Panc1 (cell line): ENCODE data around the gene NCK2. TPM values are rescaled to one million over a fixed set of nuclear protein-coding genes. Genes with fewer than 3 reads are reported as not detected.

Experiments used
- ATAC-seq: fragments of 200-7000 bp; cut with Tn5 transposase; 2 replicates; pipeline ENCODE4 v1.9.1; 2020; ENCODE audit warnings: mild to moderate bottlenecking, moderate library complexity
- BruUV-seq: library from RNA; stranded (reverse); fragments of 400-500 nt; replicated peaks from 2 replicates; lab custom pipeline; 2021; lab: Mats Ljungman, UMichigan
- CTCF ChIA-PET: fragments of 300-600 bp; sonication (Branson Sonifier 250); formaldehyde crosslinking; loops from one replicate; lab custom pipeline; 2022; ENCODE audit warnings: antibody characterized with exemption; lab: Charles Lee
- POLR2A ChIA-PET: fragments of 300-600 bp; sonication (Branson Sonifier 250); formaldehyde crosslinking; loops from one replicate; lab custom pipeline; 2022; ENCODE audit warnings: antibody characterized with exemption; lab: Charles Lee
- DNase-seq: peaks from one replicate; pipeline ENCODE4 v3.0.0-alpha.2; 2010; ENCODE audit warnings: low read depth, low spot score
- H3K27ac ChIP-seq: 2 replicates; pipeline ENCODE4 v1.5.1; 2011; ENCODE audit warnings: mild to moderate bottlenecking, low read length, inconsistent platforms
- H3K27me3 ChIP-seq: fragments of 200-500 bp; sonication (Bioruptor generic); 2 replicates; pipeline ENCODE4 v1.6.0; 2014; ENCODE audit warnings: low read length, inconsistent platforms; ENCODE audit not compliant: control insufficient read depth, insufficient read depth
- H3K36me3 ChIP-seq: fragments of 200-500 bp; sonication (Bioruptor generic); 2 replicates; pipeline ENCODE4 v1.5.1; 2014; ENCODE audit warnings: inconsistent platforms, mild to moderate bottlenecking, low read length, moderate library complexity; ENCODE audit not compliant: control insufficient read depth, insufficient read depth
- H3K4me1 ChIP-seq: 2 replicates; pipeline ENCODE4 v1.5.1; 2011; ENCODE audit warnings: inconsistent platforms, mild to moderate bottlenecking, low read length, moderate library complexity; ENCODE audit not compliant: control insufficient read depth, insufficient read depth
- H3K4me3 ChIP-seq, 2 experiments: 2 replicates each; pipeline ENCODE4 v1.5.1; 2011 to 2012; ENCODE audit warnings: low read depth in 2 of 2, low read length in 2 of 2, mild to moderate bottlenecking in 2 of 2, inconsistent platforms in 1 of 2, moderate library complexity in 1 of 2
- H3K9me3 ChIP-seq: fragments of 200-500 bp; sonication (Bioruptor generic); 2 replicates; pipeline ENCODE4 v1.5.1; 2014; ENCODE audit warnings: low read depth, mild to moderate bottlenecking, inconsistent platforms, low read length, moderate library complexity; ENCODE audit not compliant: control insufficient read depth, insufficient read depth
- POLR2AphosphoS5 ChIP-seq: IDR thresholded peaks from 2 replicates; pipeline ENCODE4 v1.6.1; 2012; ENCODE audit warnings: mild to moderate bottlenecking, low read depth, low read length, moderate library complexity
- SIN3A ChIP-seq: IDR thresholded peaks from 2 replicates; pipeline ENCODE4 v1.6.1; 2012; ENCODE audit warnings: low read depth, mild to moderate bottlenecking, low read length, moderate library complexity, borderline replicate concordance; ENCODE audit not compliant: insufficient read depth
- TCF7L2 ChIP-seq: IDR thresholded peaks from 2 replicates; pipeline ENCODE4 v1.6.1; 2011; ENCODE audit warnings: mild to moderate bottlenecking, low read depth, low read length, inconsistent platforms
- in situ Hi-C: cut with HindIII; loops from 2 replicates; pipeline ENCODE4 v1.10.0; 2016; ENCODE audit warnings: low sequenced_read_pairs, low pct_unique_long_range_greater_than_20kb
- intact Hi-C: fragments of 100-400 bp; cut with micrococcal nuclease; formaldehyde crosslinking; loops from one replicate; pipeline ENCODE4 v1.10.0; 2022; ENCODE audit not compliant: unreplicated experiment
- total RNA-seq: library from RNA; stranded (reverse); gene quantifications from one replicate; pipeline ENCODE4 v1.2.1, GENCODE V29; 2021; ENCODE audit not compliant: unreplicated experiment
- TF ChIP-seq, protein P1 (sequence below): fragments of 450-650 bp; IDR thresholded peaks from 2 replicates; pipeline ENCODE4 v1.5.1; 2017; ENCODE audit warnings: mild to moderate bottlenecking
- TF ChIP-seq, protein P2 (sequence below), 2 experiments: IDR thresholded peaks; 2 replicates each; pipeline ENCODE4 v1.6.1; 2011 to 2012; ENCODE audit warnings: low read depth in 2 of 2, control low read depth in 1 of 2, low read length in 1 of 2, mild to moderate bottlenecking in 1 of 2, moderate library complexity in 1 of 2; ENCODE audit not compliant: insufficient read depth in 1 of 2

NCK2 gene
- total RNA-seq, 1 experiment from 2014 or later, result 60.7 TPM

DNA sequence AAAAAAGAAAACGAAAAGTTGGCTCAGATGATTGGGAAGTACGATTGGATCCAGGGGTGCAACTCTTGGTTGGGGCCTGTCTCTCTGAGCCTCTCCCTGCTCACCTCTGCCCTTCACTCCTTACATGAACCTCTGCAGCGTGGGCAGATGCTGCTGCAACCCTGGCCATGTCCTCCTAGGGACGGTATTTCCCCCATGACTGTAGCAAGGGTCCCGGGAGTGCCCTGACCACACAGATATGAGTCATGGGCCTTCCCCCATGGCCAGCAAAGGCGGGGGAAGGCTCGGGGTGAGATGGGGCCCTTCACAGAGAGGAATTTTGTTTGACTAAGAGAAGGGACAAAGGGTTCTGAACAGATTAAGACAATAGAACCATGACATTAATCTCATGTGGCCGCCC is 129.0 kb downstream of the NCK2 start:
- ChIA-PET POLR2A (no interaction called here), CTCF (no interaction called here)
- H3K36me3 ChIP-seq, result no peaks in the 10 kb centered on the region
- H3K27me3 ChIP-seq, result no peaks in the 10 kb centered on the region
- no peak overlapping the region for H3K27ac ChIP-seq
- no peaks in the 10 kb centered on the region for H3K9me3 ChIP-seq
- DNase-seq (no peak), ATAC-seq (peak; percentile 83)
- BruUV-seq, result no TSS peak
- intact Hi-C loops, result no loop called here
- H3K4me1 ChIP-seq, result no peaks in the 10 kb centered on the region; the same call in 1 of the 2 replicates
- in situ Hi-C loops, result no loop called here
- TF ChIP-seq TCF7L2 (no peak), POLR2AphosphoS5 (no peak), SIN3A (no peak)
- TF ChIP-seq, protein P1, sequence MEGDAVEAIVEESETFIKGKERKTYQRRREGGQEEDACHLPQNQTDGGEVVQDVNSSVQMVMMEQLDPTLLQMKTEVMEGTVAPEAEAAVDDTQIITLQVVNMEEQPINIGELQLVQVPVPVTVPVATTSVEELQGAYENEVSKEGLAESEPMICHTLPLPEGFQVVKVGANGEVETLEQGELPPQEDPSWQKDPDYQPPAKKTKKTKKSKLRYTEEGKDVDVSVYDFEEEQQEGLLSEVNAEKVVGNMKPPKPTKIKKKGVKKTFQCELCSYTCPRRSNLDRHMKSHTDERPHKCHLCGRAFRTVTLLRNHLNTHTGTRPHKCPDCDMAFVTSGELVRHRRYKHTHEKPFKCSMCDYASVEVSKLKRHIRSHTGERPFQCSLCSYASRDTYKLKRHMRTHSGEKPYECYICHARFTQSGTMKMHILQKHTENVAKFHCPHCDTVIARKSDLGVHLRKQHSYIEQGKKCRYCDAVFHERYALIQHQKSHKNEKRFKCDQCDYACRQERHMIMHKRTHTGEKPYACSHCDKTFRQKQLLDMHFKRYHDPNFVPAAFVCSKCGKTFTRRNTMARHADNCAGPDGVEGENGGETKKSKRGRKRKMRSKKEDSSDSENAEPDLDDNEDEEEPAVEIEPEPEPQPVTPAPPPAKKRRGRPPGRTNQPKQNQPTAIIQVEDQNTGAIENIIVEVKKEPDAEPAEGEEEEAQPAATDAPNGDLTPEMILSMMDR, result no peak
- TF ChIP-seq, protein P2, sequence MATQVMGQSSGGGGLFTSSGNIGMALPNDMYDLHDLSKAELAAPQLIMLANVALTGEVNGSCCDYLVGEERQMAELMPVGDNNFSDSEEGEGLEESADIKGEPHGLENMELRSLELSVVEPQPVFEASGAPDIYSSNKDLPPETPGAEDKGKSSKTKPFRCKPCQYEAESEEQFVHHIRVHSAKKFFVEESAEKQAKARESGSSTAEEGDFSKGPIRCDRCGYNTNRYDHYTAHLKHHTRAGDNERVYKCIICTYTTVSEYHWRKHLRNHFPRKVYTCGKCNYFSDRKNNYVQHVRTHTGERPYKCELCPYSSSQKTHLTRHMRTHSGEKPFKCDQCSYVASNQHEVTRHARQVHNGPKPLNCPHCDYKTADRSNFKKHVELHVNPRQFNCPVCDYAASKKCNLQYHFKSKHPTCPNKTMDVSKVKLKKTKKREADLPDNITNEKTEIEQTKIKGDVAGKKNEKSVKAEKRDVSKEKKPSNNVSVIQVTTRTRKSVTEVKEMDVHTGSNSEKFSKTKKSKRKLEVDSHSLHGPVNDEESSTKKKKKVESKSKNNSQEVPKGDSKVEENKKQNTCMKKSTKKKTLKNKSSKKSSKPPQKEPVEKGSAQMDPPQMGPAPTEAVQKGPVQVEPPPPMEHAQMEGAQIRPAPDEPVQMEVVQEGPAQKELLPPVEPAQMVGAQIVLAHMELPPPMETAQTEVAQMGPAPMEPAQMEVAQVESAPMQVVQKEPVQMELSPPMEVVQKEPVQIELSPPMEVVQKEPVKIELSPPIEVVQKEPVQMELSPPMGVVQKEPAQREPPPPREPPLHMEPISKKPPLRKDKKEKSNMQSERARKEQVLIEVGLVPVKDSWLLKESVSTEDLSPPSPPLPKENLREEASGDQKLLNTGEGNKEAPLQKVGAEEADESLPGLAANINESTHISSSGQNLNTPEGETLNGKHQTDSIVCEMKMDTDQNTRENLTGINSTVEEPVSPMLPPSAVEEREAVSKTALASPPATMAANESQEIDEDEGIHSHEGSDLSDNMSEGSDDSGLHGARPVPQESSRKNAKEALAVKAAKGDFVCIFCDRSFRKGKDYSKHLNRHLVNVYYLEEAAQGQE (IDR thresholded peaks at IDR 0.05; ENCODE audit: insufficient read depth in 1 of 2, low read depth in 2 of 2, low read length in 1 of 2), result no peak
- H3K4me3 ChIP-seq, result no peak overlapping the region

DNA sequence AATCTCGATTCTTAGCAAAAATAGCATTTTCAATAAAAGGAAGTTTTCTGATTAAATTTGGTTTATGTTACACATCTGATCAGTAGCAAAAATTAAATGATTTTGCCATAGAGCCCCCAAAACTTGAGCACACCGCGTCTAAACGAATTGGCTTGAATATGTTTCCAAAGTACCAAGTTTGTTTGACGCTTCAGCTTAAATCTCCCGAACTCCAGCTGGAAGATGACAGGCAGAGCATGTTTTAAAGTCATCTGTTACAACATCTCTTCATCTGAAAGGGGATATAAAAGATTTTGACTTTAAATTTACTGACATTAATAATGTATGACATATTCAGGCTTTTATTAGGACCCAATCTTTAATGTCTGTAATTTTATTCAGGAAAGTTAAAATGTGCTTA is 129.8 kb downstream of the NCK2 start:
- intact Hi-C loops, result no loop called here
- TF ChIP-seq POLR2AphosphoS5, result no peak
- TF ChIP-seq TCF7L2, result no peak
- TF ChIP-seq, protein P1, result no peak
- TF ChIP-seq SIN3A, result no peak
- TF ChIP-seq, protein P2 (IDR thresholded peaks at IDR 0.05; ENCODE audit: insufficient read depth in 1 of 2, low read depth in 2 of 2, low read length in 1 of 2), result no peak
- CTCF ChIA-PET, result no interaction called here
- no peaks in the 10 kb centered on the region for H3K9me3 ChIP-seq
- DNase-seq, result no peak
- POLR2A ChIA-PET, result interaction anchor here (0.6 kb wide), 2 partner anchors 81 to 703 kb away, joined by 3 to 6 read pairs; no protein-coding TSS in a partner anchor
- no peaks in the 10 kb centered on the region; the same call in 1 of the 2 replicates for H3K4me1 ChIP-seq
- BruUV-seq, result no TSS peak
- no peak overlapping the region for H3K4me3 ChIP-seq
- ATAC-seq, result no peak
- no peak overlapping the region for H3K27ac ChIP-seq
- H3K27me3 ChIP-seq, result no peaks in the 10 kb centered on the region
- in situ Hi-C loops, result no loop called here
- no peaks in the 10 kb centered on the region for H3K36me3 ChIP-seq
